Smooth muscle cell (in vitro differentiated cells): Measurements from ENCODE around the gene C6orf15. TPM values are rescaled to one million over a fixed set of nuclear protein-coding genes. Genes with fewer than 3 reads are reported as not detected.

Experiments
- DNase-seq: peaks from one replicate; lab custom pipeline; 2025; ENCODE audit not compliant: unreplicated experiment; lab: John Stamatoyannopoulos, UW
- H2AFZ ChIP-seq: fragments of 200-600 bp; sonication (generic); 2 replicates; pipeline ENCODE4 v1.6.0; 2016; ENCODE audit warnings: antibody characterized with exemption, low read depth, mild to moderate bottlenecking
- H3F3A ChIP-seq: fragments of 200-600 bp; sonication (generic); 2 replicates; pipeline ENCODE4 v1.6.0; 2017; ENCODE audit warnings: antibody characterized with exemption, low read depth
- H3K27ac ChIP-seq: fragments of 200-600 bp; sonication (generic); 2 replicates; pipeline ENCODE4 v1.5.1; 2016; ENCODE audit warnings: low read depth, mild to moderate bottlenecking
- H3K27me3 ChIP-seq: fragments of 200-600 bp; sonication (generic); 2 replicates; pipeline ENCODE4 v1.6.1; 2016; ENCODE audit warnings: low read depth, mild to moderate bottlenecking
- H3K36me3 ChIP-seq: fragments of 200-600 bp; sonication (generic); 2 replicates; pipeline ENCODE4 v1.5.1; 2016; ENCODE audit warnings: low read depth
- H3K4me1 ChIP-seq: fragments of 200-600 bp; sonication (generic); 2 replicates; pipeline ENCODE4 v1.5.1; 2016; ENCODE audit warnings: low read depth
- H3K4me2 ChIP-seq: fragments of 200-600 bp; sonication (generic); 2 replicates; pipeline ENCODE4 v1.6.0; 2016; ENCODE audit warnings: mild to moderate bottlenecking
- H3K4me3 ChIP-seq: fragments of 200-600 bp; sonication (generic); 2 replicates; pipeline ENCODE4 v1.5.1; 2016; ENCODE audit warnings: mild to moderate bottlenecking
- H3K79me2 ChIP-seq: fragments of 200-600 bp; sonication (generic); 2 replicates; pipeline ENCODE4 v1.6.0; 2016; ENCODE audit warnings: low read depth, mild to moderate bottlenecking
- H3K9ac ChIP-seq: fragments of 200-600 bp; sonication (generic); 2 replicates; pipeline ENCODE4 v1.6.0; 2016; ENCODE audit warnings: low read depth
- H3K9me3 ChIP-seq: fragments of 200-600 bp; sonication (generic); replicated peaks from 2 replicates; pipeline ENCODE4 v1.5.1; 2016; ENCODE audit warnings: low read depth
- H4K20me1 ChIP-seq: fragments of 200-600 bp; sonication (generic); 2 replicates; pipeline ENCODE4 v1.6.0; 2016; ENCODE audit warnings: low read depth
- CTCF ChIP-seq: fragments of 200-600 bp; sonication (generic); IDR thresholded peaks from 2 replicates; pipeline ENCODE4 v1.5.1; 2017; ENCODE audit warnings: borderline replicate concordance, mild to moderate bottlenecking, antibody characterized with exemption; ENCODE audit not compliant: insufficient read depth, poor library complexity, severe bottlenecking
- WGBS: methylation state at CpG from one replicate; pipeline ENCODE4 v1.1.7; 2016; ENCODE audit warnings: low lambda C conversion rate; 5-methylcytosine and 5-hydroxymethylcytosine counted together
- polyA plus RNA-seq: library from polyadenylated mRNA; unstranded; fragments of >200 nt; fragmentation: Nextera tagmentation; extraction: Ambion mirVana; gene quantifications from 2 replicates; pipeline ENCODE4 v1.2.1, GENCODE V29; 2016
- total RNA-seq: library from RNA; depleted of rRNA; stranded (reverse); fragments of >200 nt; gene quantifications from 2 replicates; pipeline ENCODE4 v1.2.3, GENCODE V29; 2014

The C6orf15 gene
- total and polyA plus RNA-seq, 2 experiments from 2014 or later: 0.94 to 1.5 TPM

- Histone ChIP-seq H3K4me2 (no peak overlapping the region), H3K4me1 (peaks cover 14% of the 10 kb centered on the region), H3K9me3 (no peaks in the 10 kb centered on the region), H3F3A (no peaks in the 10 kb centered on the region), H2AFZ (no peak overlapping the region), H4K20me1 (no peaks in the 10 kb centered on the region), H3K4me3 (no peak overlapping the region), H3K27ac (no peak overlapping the region), H3K79me2 (no peaks in the 10 kb centered on the region), H3K9ac (no peak overlapping the region), H3K27me3 (no peaks in the 10 kb centered on the region), H3K36me3 (no peaks in the 10 kb centered on the region)
- no peak for DNase-seq
- no peak for TF ChIP-seq CTCF
- 96% methylated on average over 15 of the region's 15 CpGs for WGBS
These were observed 42.1 kb upstream of the C6orf15 start for GRCh38 chr6:31154436-31154835.

GRCh38 chr6:31152781-31153180, 40.4 kb upstream of the C6orf15 start:
- Histone ChIP-seq H3K9me3 (no peaks in the 10 kb centered on the region), H3K4me2 (no peak overlapping the region), H3K4me1 (peaks cover 8% of the 10 kb centered on the region), H2AFZ (no peak overlapping the region), H4K20me1 (no peaks in the 10 kb centered on the region), H3K36me3 (no peaks in the 10 kb centered on the region), H3K27me3 (no peaks in the 10 kb centered on the region), H3K9ac (no peak overlapping the region), H3K79me2 (no peaks in the 10 kb centered on the region), H3K27ac (no peak overlapping the region), H3K4me3 (no peak overlapping the region), H3F3A (no peaks in the 10 kb centered on the region)
- WGBS: 93% methylated on average over 7 of the region's 7 CpGs
- TF ChIP-seq CTCF: no peak
- DNase-seq: no peak

GRCh38 chr6:31149827-31150447, 37.6 kb upstream of the C6orf15 start:
- Histone ChIP-seq H3K36me3 (no peaks in the 10 kb centered on the region), H3K27ac (no peak overlapping the region), H3K79me2 (no peaks in the 10 kb centered on the region), H4K20me1 (no peaks in the 10 kb centered on the region), H3K9me3 (no peaks in the 10 kb centered on the region), H3K27me3 (no peaks in the 10 kb centered on the region), H2AFZ (no peak overlapping the region), H3K9ac (no peak overlapping the region), H3K4me2 (no peak overlapping the region), H3F3A (no peaks in the 10 kb centered on the region), H3K4me1 (no peaks in the 10 kb centered on the region), H3K4me3 (no peak overlapping the region)
- no peak for DNase-seq
- WGBS: 88% methylated on average over 6 of the region's 6 CpGs
- TF ChIP-seq CTCF: no peak

- H2AFZ ChIP-seq: no peak overlapping the region
- no peaks in the 10 kb centered on the region for H3K27me3 ChIP-seq
- no peaks in the 10 kb centered on the region for H4K20me1 ChIP-seq
- no peak for TF ChIP-seq CTCF
- over 99% methylated on average over 10 of the region's 10 CpGs for WGBS
- no peaks in the 10 kb centered on the region for H3F3A ChIP-seq
- H3K79me2 ChIP-seq: no peaks in the 10 kb centered on the region
- no peak overlapping the region for H3K27ac ChIP-seq
- peaks cover 8% of the 10 kb centered on the region for H3K4me1 ChIP-seq
- DNase-seq: no peak
- no peak overlapping the region for H3K4me2 ChIP-seq
- H3K9ac ChIP-seq: no peak overlapping the region
- no peaks in the 10 kb centered on the region for H3K36me3 ChIP-seq
- no peaks in the 10 kb centered on the region for H3K9me3 ChIP-seq
- no peak overlapping the region for H3K4me3 ChIP-seq
These were observed 33.0 kb upstream of the C6orf15 start for GRCh38 chr6:31145386-31145785.
